Measurements from ENCODE around the gene TPT1. TPM values are rescaled to one million over a fixed set of nuclear protein-coding genes. Genes with fewer than 3 reads are reported as not detected.

TPT1 gene
- total RNA-seq, 1 donor from 2014 or later: 5,010 TPM

DNA sequence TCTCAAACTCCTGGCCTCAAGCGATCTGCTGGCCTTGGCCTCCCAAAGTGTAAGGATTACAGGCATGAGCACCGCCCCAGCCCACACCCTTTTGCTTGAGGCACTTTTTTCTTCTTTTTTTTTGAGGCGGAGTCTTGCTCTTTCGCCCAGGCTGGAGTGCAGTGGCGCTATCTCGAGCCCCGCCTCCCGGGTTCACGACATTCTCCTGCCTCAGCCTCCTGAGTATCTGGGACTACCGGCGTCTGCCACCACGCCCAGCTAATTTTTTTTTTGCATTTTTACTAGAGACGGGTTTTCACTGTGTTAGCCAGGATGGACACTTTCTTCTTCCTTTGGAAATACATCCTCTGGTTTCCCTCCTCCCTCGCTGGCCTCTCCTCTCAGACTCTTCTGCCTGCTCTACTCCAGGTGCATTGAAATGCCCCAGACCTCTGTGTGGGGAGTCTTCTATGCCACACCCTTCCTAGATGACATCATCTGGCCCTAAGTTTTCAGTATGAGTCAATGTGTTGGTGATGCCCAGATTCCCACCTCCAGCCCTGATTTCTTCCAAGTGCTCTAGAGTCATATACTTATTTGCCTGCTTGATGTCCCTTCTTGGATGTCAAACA lies 20.7 kb upstream of the TPT1 start:
- intact Hi-C loops (cut with DNase I): no loop called here
- Histone ChIP-seq H3K36me3 (peaks cover 46% of the 10 kb centered on the region), H3K4me3 (no peak overlapping the region), H3K9me3 (no peaks in the 10 kb centered on the region), H3K27me3 (ENCODE audit: low read depth) (no peaks in the 10 kb centered on the region), H3K27ac (no peak overlapping the region), H3K4me1 (no peaks in the 10 kb centered on the region)
- ATAC-seq (no peak), DNase-seq (no peak)
- TF ChIP-seq CTCF (IDR thresholded peaks at IDR 0.05): no peak

GRCh38 chr13:45356966-45357672 lies 16.1 kb upstream of the TPT1 start:
- DNase-seq: no peak
- ATAC-seq: no peak
- Histone ChIP-seq H3K4me1 (no peaks in the 10 kb centered on the region), H3K4me3 (no peak overlapping the region), H3K27ac (no peak overlapping the region), H3K9me3 (no peaks in the 10 kb centered on the region), H3K27me3 (ENCODE audit: low read depth) (no peaks in the 10 kb centered on the region), H3K36me3 (peaks cover 78% of the 10 kb centered on the region)
- no peak for TF ChIP-seq CTCF (IDR thresholded peaks at IDR 0.05)
- intact Hi-C loops (cut with DNase I): no loop called here

GRCh38 chr13:45353895-45354294 lies 12.9 kb upstream of the TPT1 start:
- DNase-seq (no peak), ATAC-seq (no peak)
- TF ChIP-seq CTCF (IDR thresholded peaks at IDR 0.05): no peak
- H3K4me3 ChIP-seq: no peak overlapping the region
- no peak overlapping the region for H3K27ac ChIP-seq
- no peaks in the 10 kb centered on the region for H3K4me1 ChIP-seq
- intact Hi-C loops (cut with DNase I): no loop called here
- no peaks in the 10 kb centered on the region for H3K27me3 ChIP-seq (ENCODE audit: low read depth)
- no peaks in the 10 kb centered on the region for H3K9me3 ChIP-seq
- H3K36me3 ChIP-seq: peaks cover 90% of the 10 kb centered on the region

DNA sequence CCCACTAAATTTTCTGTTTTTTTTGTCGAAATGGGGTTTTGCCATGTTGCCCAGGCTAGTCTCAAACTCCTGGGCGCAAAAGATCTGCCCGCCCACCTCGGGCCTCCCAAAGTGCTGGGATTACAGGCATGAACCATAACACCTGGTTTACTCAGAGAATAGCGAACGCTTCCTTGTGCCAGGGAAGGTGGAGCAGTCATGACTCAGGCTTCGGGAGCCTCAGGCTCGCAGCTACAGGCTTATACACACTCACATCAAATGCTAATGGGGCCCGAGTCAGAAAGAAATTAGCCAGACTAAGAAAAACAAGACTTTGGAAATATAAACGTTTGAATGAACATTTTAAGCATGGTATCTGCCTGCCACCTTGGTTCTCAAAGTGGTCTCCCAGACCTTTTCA lies 11.0 kb upstream of the TPT1 start:
- H3K36me3 ChIP-seq: peaks cover 92% of the 10 kb centered on the region

GRCh38 chr13:45350152-45350551 lies 9.2 kb upstream of the TPT1 start:
- Histone ChIP-seq H3K27ac (no peak overlapping the region), H3K9me3 (no peaks in the 10 kb centered on the region), H3K4me1 (no peaks in the 10 kb centered on the region), H3K36me3 (peaks cover 88% of the 10 kb centered on the region), H3K4me3 (no peak overlapping the region), H3K27me3 (ENCODE audit: low read depth) (no peaks in the 10 kb centered on the region)
- ATAC-seq (no peak), DNase-seq (no peak)
- intact Hi-C loops (cut with DNase I): no loop called here
- TF ChIP-seq CTCF (IDR thresholded peaks at IDR 0.05): no peak

More for the DNA sequence above, 11.0 kb upstream of the TPT1 start:
- H3K9me3 ChIP-seq: no peaks in the 10 kb centered on the region
- no peak for TF ChIP-seq CTCF (IDR thresholded peaks at IDR 0.05)
- H3K4me3 ChIP-seq: no peak overlapping the region
- H3K4me1 ChIP-seq: no peaks in the 10 kb centered on the region
- ATAC-seq (no peak), DNase-seq (no peak)
- no peak overlapping the region for H3K27ac ChIP-seq
- no peaks in the 10 kb centered on the region for H3K27me3 ChIP-seq (ENCODE audit: low read depth)
- intact Hi-C loops (cut with DNase I): no loop called here
